Vagina (tissue), 2 donors: ENCODE data around the gene CDH4.

Source experiments
- CTCF ChIP-seq, 3 experiments: fragments of 450-650 bp in 2 of 3; fragments of 200-600 bp in 1 of 3; sonication (generic) in 1 of 3; IDR thresholded peaks; one replicate each; pipeline ENCODE4 v1.5.1; 2017 to 2019; ENCODE audit warnings: antibody characterized with exemption in 3 of 3, mild to moderate bottlenecking in 2 of 3, moderate library complexity in 2 of 3
- POLR2AphosphoS5 ChIP-seq, 2 donors: sonication (generic); formaldehyde crosslinking; IDR thresholded peaks; one replicate each; pipeline ENCODE4 v1.9.0; 2017; ENCODE audit warnings: antibody characterized with exemption in 2 of 2, mild to moderate bottlenecking in 2 of 2, low read depth in 1 of 2; ENCODE audit not compliant: insufficient read depth in 1 of 2

- TF ChIP-seq CTCF (IDR thresholded peaks at IDR 0.05) (no peak), POLR2AphosphoS5 (IDR thresholded peaks at IDR 0.05; ENCODE audit: insufficient read depth in 1 of 2, low read depth in 1 of 2) (no peak)
Measured at GRCh38 chr20:61555566-61555965, 303.5 kb downstream of the CDH4 start.
